K562 (cell line): Measurements from ENCODE around the gene MLLT6. TPM values are rescaled to one million over a fixed set of nuclear protein-coding genes. Genes with fewer than 3 reads are reported as not detected.

Experiments
- ARID3B ChIP-seq: fragments of 250-450 bp; sonication (Bioruptor Pico); IDR thresholded peaks from 2 replicates; pipeline ENCODE4 v1.4.0; 2020; ENCODE audit warnings: borderline replicate concordance
- BRF2 ChIP-seq: IDR thresholded peaks from 3 replicates; pipeline ENCODE4 v1.6.1; 2011; ENCODE audit warnings: borderline replicate concordance, mild to moderate bottlenecking; ENCODE audit not compliant: insufficient read length, insufficient read depth
- EP300 ChIP-seq: IDR thresholded peaks from 2 replicates; pipeline ENCODE4 v1.6.1; 2012; ENCODE audit warnings: low read length, improper control_type of control experiment
- ESRRA ChIP-seq: fragments of 450-650 bp; IDR thresholded peaks from 2 replicates; pipeline ENCODE4 v1.6.1; 2014; ENCODE audit warnings: low read depth, mild to moderate bottlenecking, moderate library complexity, borderline replicate concordance
- HNRNPL ChIP-seq: fragments of 200-400 bp; formaldehyde crosslinking; IDR thresholded peaks from 2 replicates; pipeline ENCODE4 v1.6.1; 2017; ENCODE audit warnings: low read depth, mild to moderate bottlenecking, low read length
- MYC ChIP-seq, 2 experiments: fragments of 250-450 bp in 1 of 2; sonication (Bioruptor Pico) in 1 of 2; IDR thresholded peaks; 2 replicates each; pipeline versions ENCODE4 v1.5.1 to v1.6.1; 2012 to 2021; ENCODE audit warnings: low read depth in 2 of 2, borderline replicate concordance in 1 of 2, improper control_type of control experiment in 1 of 2, low read length in 1 of 2, mild to moderate bottlenecking in 1 of 2, moderate library complexity in 1 of 2
- RFX5 ChIP-seq: IDR thresholded peaks from 2 replicates; pipeline ENCODE4 v1.6.1; 2011; ENCODE audit warnings: low read depth, mild to moderate bottlenecking, improper control_type of control experiment, low read length
- RNF2 ChIP-seq: sonication (generic); IDR thresholded peaks from 2 replicates; pipeline ENCODE4 v1.6.1; 2016
- SLC30A9 ChIP-seq: fragments of 250-450 bp; sonication (Bioruptor Pico); IDR thresholded peaks from 2 replicates; pipeline ENCODE4 v1.8.0; 2022; ENCODE audit warnings: mild to moderate bottlenecking, moderate library complexity
- TRIM24 ChIP-seq, 2 experiments: fragments of 450-650 bp; IDR thresholded peaks; 2 replicates each; pipeline ENCODE4 v1.6.1; 2016
- TSHZ1 ChIP-seq: fragments of 250-450 bp; sonication (Bioruptor Pico); IDR thresholded peaks from 2 replicates; pipeline ENCODE4 v1.4.0; 2020; ENCODE audit warnings: mild to moderate bottlenecking, moderate library complexity
- ZBED1 ChIP-seq: IDR thresholded peaks from 2 replicates; pipeline ENCODE4 v1.6.1; 2014
- ZFP36 ChIP-seq: fragments of 150-350 bp; IDR thresholded peaks from 2 replicates; pipeline ENCODE4 v1.6.1; 2018; ENCODE audit warnings: low read length, low read depth; ENCODE audit not compliant: partially characterized antibody
- ZNF436 ChIP-seq: fragments of 250-450, 450-650 bp; sonication (Bioruptor Pico); formaldehyde crosslinking; IDR thresholded peaks from 2 replicates; pipeline ENCODE4 v1.7.0; 2020; ENCODE audit warnings: mild to moderate bottlenecking
- ZNF449 ChIP-seq: fragments of 250-450 bp; sonication (Bioruptor Pico); IDR thresholded peaks from 2 replicates; pipeline ENCODE4 v1.8.0; 2022; ENCODE audit warnings: moderate library complexity, mild to moderate bottlenecking, inconsistent platforms
- ZNF695 ChIP-seq: fragments of 450-650 bp; formaldehyde crosslinking; IDR thresholded peaks from 2 replicates; pipeline ENCODE4 v1.4.0; 2020; ENCODE audit warnings: mild to moderate bottlenecking, moderate library complexity
- ZNF696 ChIP-seq: fragments of 250-450 bp; sonication (Bioruptor Pico); conservative IDR thresholded peaks from 2 replicates; pipeline ENCODE4 v1.4.0; 2020; ENCODE audit warnings: mild to moderate bottlenecking, moderate library complexity
- ZNF740 ChIP-seq, 3 experiments: fragments of 200-800 bp in 1 of 3; sonication (Bioruptor generic) in 1 of 3; sonication (generic) in 1 of 3; formaldehyde crosslinking in 1 of 3; IDR thresholded peaks; 2 replicates each; pipeline versions ENCODE4 v1.6.1 to v1.8.0; 2016 to 2022; ENCODE audit warnings: mild to moderate bottlenecking in 2 of 3, missing compliant biosample characterization in 2 of 3, missing genetic modification characterization in 2 of 3, missing genetic modification reagents in 1 of 3
- polyA plus RNA-seq, 8 experiments: library from polyadenylated mRNA; depleted of rRNA in 4 of 8; stranded (reverse) in 5 of 8; unstranded in 3 of 8; fragments of >200 nt; fragmentation: Nextera tagmentation in 2 of 8; fragmentation: Illumina TruSeq in 1 of 8; extraction: Ambion mirVana in 2 of 8; extraction: Trizol in 1 of 8; gene quantifications; 2 replicates each; pipeline versions ENCODE4 v1.2.1 to v1.2.3, GENCODE V29; 2011 to 2014; ENCODE audit warnings: inconsistent platforms in 1 of 8, missing spikeins in 1 of 8
- total RNA-seq, 7 experiments: library from RNA; depleted of rRNA in 6 of 7; stranded (reverse); fragments of >200 nt in 6 of 7; fragmentation: Illumina TruSeq in 2 of 7; extraction: Trizol in 2 of 7; gene quantifications; 2 replicates each; pipeline versions ENCODE4 v1.2.1 to v1.2.3, GENCODE V29; 2011 to 2021; ENCODE audit warnings: low replicate concordance in 1 of 7

The MLLT6 gene
- total and polyA plus RNA-seq, 9 of the 15 experiments (the other 6 are each of a cell fraction or from before 2014, with no cell fraction given): 3.1 to 71.7 (median 30.0) TPM

GRCh38 chr17:38748149-38748891 is 43.2 kb downstream of the MLLT6 start, which contains the start of gene PCGF2 (continued):
- TF ChIP-seq ZNF449 (CRISPR knock-in tag) (no peak), TSHZ1 (CRISPR knock-in tag) (no peak), MYC (IDR thresholded peaks at IDR 0.05; ENCODE audit: low read depth, low read length) (peak; percentile 33; the same call in 1 of the 2 replicates), MYC (CRISPR knock-in tag; IDR thresholded peaks at IDR 0.05; ENCODE audit: borderline replicate concordance, low read depth) (0 out of 2 replicates have a peak, but pooled peaks have one; percentile 47), ZNF696 (no peak), RFX5 (no peak), TRIM24 (IDR thresholded peaks at IDR 0.05) (no peak), EP300 (no peak), ZNF740 (CRISPR knock-in tag; IDR thresholded peaks at IDR 0.05) (peak; percentile 28), ZNF740 (tag; IDR thresholded peaks at IDR 0.05) (peak in 1 of 2 experiments; percentile 87; a peak in 1 of 4 replicates), ARID3B (CRISPR knock-in tag) (no peak), SLC30A9 (CRISPR knock-in tag) (no peak), ZBED1 (no peak), ESRRA (0 out of 2 replicates have a peak, but pooled peaks have one; percentile 27), ZNF436 (CRISPR knock-in tag) (no peak), ZFP36 (no peak), RNF2 (no peak), BRF2 (no peak), HNRNPL (no peak), ZNF695 (CRISPR knock-in tag) (no peak)
